OCI-LY7 (cell line): ENCODE measurements around the gene ABCA4.

Experiments used
- EZH2phosphoT487 ChIP-seq: fragments of 200-600 bp; sonication (generic); IDR thresholded peaks from 2 replicates; pipeline ENCODE4 v1.6.1; 2018; ENCODE audit warnings: low read depth, borderline replicate concordance, mild to moderate bottlenecking, mixed run types, antibody characterized with exemption, low read length, moderate library complexity, mixed read lengths
- TF ChIP-seq, protein P1 (sequence below): fragments of 200-600 bp; sonication (generic); conservative IDR thresholded peaks from 2 replicates; pipeline ENCODE4 v1.5.1; 2014; ENCODE audit warnings: mild to moderate bottlenecking, antibody characterized with exemption, low read length, moderate library complexity, mixed read lengths

DNA sequence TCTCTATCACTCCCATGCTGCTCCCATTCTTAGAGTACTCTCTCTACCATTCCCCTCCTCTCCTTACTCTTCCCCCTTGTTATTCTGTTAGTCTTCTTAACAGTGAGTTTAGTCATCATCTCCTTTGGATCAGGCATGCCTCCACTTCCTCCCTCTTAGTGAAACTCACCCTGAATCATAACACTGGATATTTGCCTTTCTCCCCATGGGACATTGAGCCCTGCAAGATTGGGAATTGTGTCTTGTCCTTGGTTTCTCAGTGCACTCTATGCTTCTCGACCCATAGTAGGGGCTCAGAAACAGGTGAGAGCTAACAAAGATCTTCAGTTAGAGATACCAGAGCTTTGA, 143.4 kb downstream of the ABCA4 start:
- TF ChIP-seq, protein P1, sequence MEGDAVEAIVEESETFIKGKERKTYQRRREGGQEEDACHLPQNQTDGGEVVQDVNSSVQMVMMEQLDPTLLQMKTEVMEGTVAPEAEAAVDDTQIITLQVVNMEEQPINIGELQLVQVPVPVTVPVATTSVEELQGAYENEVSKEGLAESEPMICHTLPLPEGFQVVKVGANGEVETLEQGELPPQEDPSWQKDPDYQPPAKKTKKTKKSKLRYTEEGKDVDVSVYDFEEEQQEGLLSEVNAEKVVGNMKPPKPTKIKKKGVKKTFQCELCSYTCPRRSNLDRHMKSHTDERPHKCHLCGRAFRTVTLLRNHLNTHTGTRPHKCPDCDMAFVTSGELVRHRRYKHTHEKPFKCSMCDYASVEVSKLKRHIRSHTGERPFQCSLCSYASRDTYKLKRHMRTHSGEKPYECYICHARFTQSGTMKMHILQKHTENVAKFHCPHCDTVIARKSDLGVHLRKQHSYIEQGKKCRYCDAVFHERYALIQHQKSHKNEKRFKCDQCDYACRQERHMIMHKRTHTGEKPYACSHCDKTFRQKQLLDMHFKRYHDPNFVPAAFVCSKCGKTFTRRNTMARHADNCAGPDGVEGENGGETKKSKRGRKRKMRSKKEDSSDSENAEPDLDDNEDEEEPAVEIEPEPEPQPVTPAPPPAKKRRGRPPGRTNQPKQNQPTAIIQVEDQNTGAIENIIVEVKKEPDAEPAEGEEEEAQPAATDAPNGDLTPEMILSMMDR: no peak
- no peak for TF ChIP-seq EZH2phosphoT487
